Adrenal gland (tissue), 12 donors: ENCODE data around the gene ST8SIA1. TPM values are rescaled to one million over a fixed set of nuclear protein-coding genes. Genes with fewer than 3 reads are reported as not detected.

Source experiments
- DNase-seq, 7 donors: peaks; one replicate each; pipeline ENCODE4 v3.0.0-alpha.2; 2019 to 2020
- H3K27ac ChIP-seq, 5 donors: fragments of 200-600 bp; sonication (generic) in 4 of 5; 1 replicate in 3 of 5; 2 replicates in 2 of 5; pipeline versions ENCODE4 v1.5.1 to v1.8.0; 2016 to 2020; ENCODE audit warnings: mild to moderate bottlenecking in 1 of 5
- H3K27me3 ChIP-seq: fragments of 200-600 bp; 2 replicates; pipeline ENCODE4 v1.8.0; 2021
- H3K36me3 ChIP-seq, 2 donors: fragments of 200-600 bp; replicated peaks in 1 of 2; 1 replicate in 1 of 2; 2 replicates in 1 of 2; pipeline versions ENCODE4 v1.5.1 to v1.8.0; 2018 to 2022
- H3K4me1 ChIP-seq, 2 donors: fragments of 200-600 bp; replicated peaks in 1 of 2; 1 replicate in 1 of 2; 2 replicates in 1 of 2; pipeline versions ENCODE4 v1.5.1 to v1.8.0; 2018 to 2021
- H3K4me3 ChIP-seq, 4 donors: fragments of 200-600 bp; sonication (generic) in 3 of 4; one replicate each; pipeline ENCODE4 v1.5.1; 2016 to 2018
- H3K9me3 ChIP-seq, 3 donors: fragments of 200-600 bp; sonication (generic) in 1 of 3; replicated peaks in 1 of 3; 1 replicate in 2 of 3; 2 replicates in 1 of 3; pipeline versions ENCODE4 v1.5.1 to v1.8.0; 2016 to 2021
- CTCF ChIP-seq, 6 experiments: fragments of 450-650 bp in 4 of 6; fragments of 200-600 bp in 2 of 6; sonication (generic) in 1 of 6; IDR thresholded peaks; 1 replicate in 5 of 6; 2 replicates in 1 of 6; pipeline versions ENCODE4 v1.5.1 to v1.8.0; 2016 to 2021; ENCODE audit warnings: antibody characterized with exemption in 6 of 6, mild to moderate bottlenecking in 2 of 6, moderate library complexity in 1 of 6
- POLR2A ChIP-seq, 2 donors: fragments of 450-650 bp; IDR thresholded peaks; one replicate each; pipeline ENCODE4 v1.6.1; 2017; ENCODE audit warnings: antibody characterized with exemption in 2 of 2, mild to moderate bottlenecking in 2 of 2, moderate library complexity in 1 of 2
- WGBS, 4 donors: extraction: QIAGEN DNeasy Blood & Tissue Kit in 2 of 4; methylation state at CpG; one replicate each; pipeline versions ENCODE4 v1.1.5 to v1.1.7; 2013 to 2017; 5-methylcytosine and 5-hydroxymethylcytosine counted together
- intact Hi-C, 2 donors: fragments of 100-400 bp; cut with DNase I; formaldehyde crosslinking; loops; one replicate each; pipeline versions ENCODE4 v1.14.1 to v1.15.0; 2022 to 2023
- polyA plus RNA-seq, 3 donors: library from polyadenylated mRNA; stranded (reverse); fragments of 200-250 nt in 2 of 3; fragments of 350-450 nt in 1 of 3; fragmentation: Illumina TruSeq in 1 of 3; extraction: RNeasy Lipid Tissue Mini Kit (QIAGEN cat#74804) in 1 of 3; gene quantifications; one replicate each; pipeline ENCODE4 v1.2.3, GENCODE V29; 2013 to 2014
- total RNA-seq, 9 donors: library from RNA; depleted of rRNA in 4 of 9; stranded (reverse); fragments of >200 nt in 4 of 9; fragments of 120-200 nt in 1 of 9; fragmentation: NEBNext Ultra II Directional in 1 of 9; extraction: Animal tissue kit (Norgen Biotek cat#: 25700) in 1 of 9; gene quantifications; one replicate each; pipeline versions ENCODE4 v1.1.0 to v1.2.4, GENCODE V29; 2013 to 2023
- donor health status: healthy with polysubstance abuse.
- donor health status: Bipolar disorder and iron deficiency.
- donor health status: DM: yes; HTN: yes; CAD: no.
- donor health status: DM: no; HTN: no; CAD: no.
- donor health status: DM: no; HTN: no; CAD: no.
- donor health status: DM: yes; HTN: yes; CAD: no.

Gene ST8SIA1
- total and polyA plus RNA-seq, 12 donors = 3.1 to 37.8 (median 11.8) TPM

- H3K4me3 ChIP-seq = no peak overlapping the region
- no peaks in the 10 kb centered on the region for H3K27me3 ChIP-seq
- no peaks in the 10 kb centered on the region for H3K36me3 ChIP-seq
- no peak for TF ChIP-seq POLR2A (IDR thresholded peaks at IDR 0.05)
- no peak for TF ChIP-seq CTCF (IDR thresholded peaks at IDR 0.05)
- DNase-seq = no peak
- no peak overlapping the region for H3K27ac ChIP-seq
- peaks cover 0 to 17% of the 10 kb centered on the region in 2 donors for H3K4me1 ChIP-seq
- H3K9me3 ChIP-seq = no peaks in the 10 kb centered on the region
- intact Hi-C loops = no loop called here
These were observed 2.3 kb downstream of the ST8SIA1 start for GRCh38 chr12:22332202-22332601.

- no peak overlapping the region for H3K27ac ChIP-seq
- 74 to 89% (median 83%) methylated on average over 4 of the region's 4 CpGs for WGBS, 4 donors
These were observed 4.9 kb downstream of the ST8SIA1 start for GRCh38 chr12:22329621-22330020.

GRCh38 chr12:22325218-22325617 lies 9.3 kb downstream of the ST8SIA1 start:
- 79 to 82% (median 82%) methylated on average over 4 of the region's 4 CpGs for WGBS, 4 donors
- H3K27me3 ChIP-seq = no peaks in the 10 kb centered on the region
- no peak overlapping the region for H3K4me3 ChIP-seq
- no peaks in the 10 kb centered on the region for H3K9me3 ChIP-seq
- H3K4me1 ChIP-seq = no peaks in the 10 kb centered on the region
- no peak for TF ChIP-seq POLR2A (IDR thresholded peaks at IDR 0.05)
- TF ChIP-seq CTCF (IDR thresholded peaks at IDR 0.05) = no peak
- H3K27ac ChIP-seq = no peak overlapping the region
- H3K36me3 ChIP-seq = no peaks in the 10 kb centered on the region
- DNase-seq = no peak
- intact Hi-C loops = loop anchor here in 1 of 2 donors (10.0 kb wide), 1 partner anchor 220 kb away; no protein-coding TSS in a partner anchor

More at GRCh38 chr12:22329621-22330020, 4.9 kb downstream of the ST8SIA1 start:
- no peak for TF ChIP-seq POLR2A (IDR thresholded peaks at IDR 0.05)
- TF ChIP-seq CTCF (IDR thresholded peaks at IDR 0.05) = no peak
- H3K9me3 ChIP-seq = no peaks in the 10 kb centered on the region
- H3K27me3 ChIP-seq = no peaks in the 10 kb centered on the region
- H3K4me3 ChIP-seq = no peak overlapping the region
- no peaks in the 10 kb centered on the region for H3K36me3 ChIP-seq
- intact Hi-C loops = loop anchor here in 1 of 2 donors (10.0 kb wide), 1 partner anchor 225 kb away; no protein-coding TSS in a partner anchor
- no peak for DNase-seq
- H3K4me1 ChIP-seq = peaks cover 0 to 13% of the 10 kb centered on the region in 2 donors

GRCh38 chr12:22322091-22322490 lies 12.4 kb downstream of the ST8SIA1 start:
- intact Hi-C loops = loop anchor here in 1 of 2 donors (10.0 kb wide), 1 partner anchor 217 kb away; no protein-coding TSS in a partner anchor
- Histone ChIP-seq H3K27ac (no peak overlapping the region), H3K4me1 (no peaks in the 10 kb centered on the region), H3K27me3 (no peaks in the 10 kb centered on the region), H3K9me3 (no peaks in the 10 kb centered on the region), H3K4me3 (no peak overlapping the region), H3K36me3 (no peaks in the 10 kb centered on the region)
- DNase-seq = no peak
- 93 to 97% (median 95%) methylated on average over 6 of the region's 6 CpGs for WGBS, 4 donors
- no peak for TF ChIP-seq CTCF (IDR thresholded peaks at IDR 0.05)
- TF ChIP-seq POLR2A (IDR thresholded peaks at IDR 0.05) = no peak
